ENCODE measurements around the gene BEX3.

GRCh38 chrX:103386332-103386731 is 10.0 kb downstream of the BEX3 start:
- TF ChIP-seq CTCF (IDR thresholded peaks at IDR 0.05) (no peak), POLR2A (IDR thresholded peaks at IDR 0.05) (no peak)
